Urinary bladder (tissue), 4 donors: ENCODE measurements around the gene R3HCC1L. TPM values are rescaled to one million over a fixed set of nuclear protein-coding genes. Genes with fewer than 3 reads are reported as not detected.
A peak's percentile ranks its signal among the peaks of the same experiment; 100 is the strongest.
"Not testable (repeated sequence)": the region's sequence is repeated elsewhere in the genome, so short reads cannot be mapped to it uniquely, and the experiment has no call there.

Experiments
- DNase-seq: peaks from one replicate; pipeline ENCODE4 v3.0.0-alpha.2; 2015; ENCODE audit errors: extremely low spot score
- H3K27ac ChIP-seq: one replicate; pipeline ENCODE4 v1.5.1; 2013; ENCODE audit warnings: low read depth, mild to moderate bottlenecking, moderate library complexity
- H3K36me3 ChIP-seq: one replicate; pipeline ENCODE4 v1.6.1; 2013; ENCODE audit warnings: mild to moderate bottlenecking, moderate library complexity; ENCODE audit not compliant: insufficient read depth
- H3K4me1 ChIP-seq: one replicate; pipeline ENCODE4 v1.6.1; 2013; ENCODE audit warnings: mild to moderate bottlenecking, moderate library complexity; ENCODE audit not compliant: insufficient read depth
- H3K4me3 ChIP-seq: one replicate; pipeline ENCODE4 v1.5.1; 2013; ENCODE audit warnings: low read depth, low read length
- WGBS: extraction: QIAGEN DNeasy Blood & Tissue Kit; methylation state at CpG from one replicate; pipeline ENCODE4 v1.1.7; 2013; 5-methylcytosine and 5-hydroxymethylcytosine counted together
- polyA plus RNA-seq: library from polyadenylated mRNA; stranded (reverse); fragments of 200-250 nt; gene quantifications from one replicate; pipeline ENCODE4 v1.2.3, GENCODE V29; 2013
- total RNA-seq: library from RNA; depleted of rRNA; stranded (reverse); fragments of >200 nt; gene quantifications from one replicate; pipeline ENCODE4 v1.2.3, GENCODE V29; 2014
- donor health status: healthy with polysubstance abuse.
- donor health status: healthy.

Gene R3HCC1L
- total and polyA plus RNA-seq, 2 donors = 9.5 to 24.0 TPM

GRCh38 chr10:98106531-98106930 lies 27.9 kb upstream of the R3HCC1L start:
- no peak for DNase-seq
- no peak overlapping the region for H3K4me3 ChIP-seq
- H3K4me1 ChIP-seq = no peaks in the 10 kb centered on the region
- WGBS = 75% methylated on average over 1 of the region's 1 CpG
- no peaks in the 10 kb centered on the region for H3K36me3 ChIP-seq
- H3K27ac ChIP-seq = no peak overlapping the region

DNA sequence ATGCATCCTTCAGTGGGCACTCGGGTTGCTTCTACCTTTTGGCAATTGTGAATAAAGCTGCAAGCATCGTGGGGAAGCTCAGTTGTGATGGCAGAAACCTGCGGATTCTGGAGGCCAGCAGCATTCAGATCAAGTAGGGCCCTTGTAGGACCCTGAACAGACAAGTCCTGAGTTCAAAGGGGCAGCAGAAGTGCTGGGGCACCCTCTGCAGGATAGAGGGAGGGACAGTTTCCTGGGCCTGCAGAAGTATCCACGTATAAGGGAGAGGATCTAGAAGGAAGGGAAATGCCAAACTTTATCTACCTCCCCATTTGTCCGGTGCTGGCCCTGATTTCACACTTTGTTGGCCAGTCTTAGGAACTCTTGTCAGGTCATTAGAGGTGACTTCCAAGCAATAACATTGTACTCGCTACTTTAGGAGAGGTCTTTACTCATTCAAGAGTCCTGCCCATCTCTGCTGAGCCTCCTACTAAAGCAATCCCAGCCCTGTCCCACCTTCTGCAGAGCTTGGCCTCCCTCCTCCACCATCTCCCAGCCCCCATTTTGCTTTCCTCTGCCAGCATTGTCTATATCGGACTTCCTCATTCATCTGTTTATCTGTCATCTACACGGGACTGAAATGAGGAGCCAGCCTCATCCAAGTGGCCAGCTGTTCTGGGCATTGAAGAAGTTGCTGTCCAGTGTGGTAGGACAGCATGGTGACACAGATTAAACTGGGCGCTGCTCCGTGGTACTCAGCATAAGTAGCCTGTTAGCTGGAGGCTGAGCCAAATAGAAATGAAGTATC lies 26.6 kb upstream of the R3HCC1L start:
- no peaks in the 10 kb centered on the region for H3K36me3 ChIP-seq
- no peaks in the 10 kb centered on the region for H3K4me1 ChIP-seq
- WGBS = 66% methylated on average over 10 of the region's 10 CpGs
- H3K4me3 ChIP-seq = no peak overlapping the region
- no peak overlapping the region for H3K27ac ChIP-seq
- DNase-seq = no peak

GRCh38 chr10:98110356-98110755 lies 24.1 kb upstream of the R3HCC1L start:
- WGBS = 79% methylated on average over 1 of the region's 1 CpG
- Histone ChIP-seq H3K4me3 (no peak overlapping the region), H3K36me3 (no peaks in the 10 kb centered on the region), H3K27ac (no peak overlapping the region), H3K4me1 (no peaks in the 10 kb centered on the region)
- no peak for DNase-seq

DNA sequence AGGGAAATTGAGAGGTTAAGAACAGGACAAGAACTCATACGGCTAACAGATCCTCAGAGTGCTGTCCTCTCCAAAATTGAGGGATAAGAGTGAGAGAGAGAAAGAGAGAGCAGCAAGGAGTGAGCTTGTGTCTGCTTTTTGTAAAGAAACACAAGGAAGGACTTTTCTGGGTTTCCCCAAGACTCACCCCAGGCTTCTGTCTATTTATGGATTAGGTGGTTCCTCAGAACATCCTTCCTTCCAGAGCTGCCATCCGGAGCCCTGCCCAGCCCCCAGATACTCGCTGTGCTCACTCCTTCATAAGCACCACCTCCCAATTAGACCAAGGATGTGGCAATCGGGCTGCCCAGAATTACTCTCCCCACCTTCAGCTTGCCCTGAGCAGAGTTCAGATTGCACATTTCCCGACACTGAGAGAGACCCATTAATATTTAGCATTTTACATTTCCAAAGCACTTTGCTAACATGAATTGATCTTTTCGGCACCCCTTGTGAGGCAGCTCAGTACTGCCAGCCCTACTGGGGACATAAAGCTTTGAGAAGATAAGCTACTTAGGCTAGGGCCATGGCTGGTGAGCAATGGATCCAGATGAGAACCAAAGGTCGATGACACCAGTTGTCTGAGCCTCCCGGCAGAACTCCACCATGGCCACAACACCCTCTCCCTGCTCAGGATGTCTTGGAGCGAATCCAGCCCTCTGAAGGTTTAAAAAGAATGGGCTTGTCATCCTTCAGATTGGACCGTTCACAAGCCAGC lies 19.2 kb upstream of the R3HCC1L start:
- H3K4me3 ChIP-seq = no peak overlapping the region
- DNase-seq = no peak
- H3K36me3 ChIP-seq = no peaks in the 10 kb centered on the region
- H3K27ac ChIP-seq = no peak overlapping the region
- no peaks in the 10 kb centered on the region for H3K4me1 ChIP-seq
- WGBS = 52% methylated on average over 10 of the region's 10 CpGs

DNA sequence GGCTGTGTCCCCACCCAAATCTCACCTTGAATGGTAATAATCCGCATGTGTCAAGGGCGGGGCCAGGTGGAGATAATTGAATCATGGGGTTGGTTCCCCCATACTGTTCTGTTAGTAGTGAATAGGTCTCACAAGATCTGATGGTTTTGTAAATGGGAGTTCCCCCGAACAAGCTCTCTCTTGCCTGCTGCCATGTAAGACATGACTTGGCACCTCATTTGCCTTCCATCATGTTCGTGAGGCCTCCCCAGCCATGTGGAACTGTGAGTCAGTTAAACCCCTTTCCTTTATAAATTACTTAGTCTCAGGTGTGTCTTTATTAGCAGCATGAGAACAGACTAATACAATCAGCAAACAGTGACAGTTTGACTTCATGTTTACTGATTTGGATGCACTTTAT lies 14.6 kb upstream of the R3HCC1L start:
- Histone ChIP-seq H3K36me3 (no peaks in the 10 kb centered on the region), H3K27ac (no peak overlapping the region), H3K4me1 (no peaks in the 10 kb centered on the region), H3K4me3 (no peak overlapping the region)
- 89% methylated on average over 4 of the region's 4 CpGs for WGBS
- DNase-seq = no peak

DNA sequence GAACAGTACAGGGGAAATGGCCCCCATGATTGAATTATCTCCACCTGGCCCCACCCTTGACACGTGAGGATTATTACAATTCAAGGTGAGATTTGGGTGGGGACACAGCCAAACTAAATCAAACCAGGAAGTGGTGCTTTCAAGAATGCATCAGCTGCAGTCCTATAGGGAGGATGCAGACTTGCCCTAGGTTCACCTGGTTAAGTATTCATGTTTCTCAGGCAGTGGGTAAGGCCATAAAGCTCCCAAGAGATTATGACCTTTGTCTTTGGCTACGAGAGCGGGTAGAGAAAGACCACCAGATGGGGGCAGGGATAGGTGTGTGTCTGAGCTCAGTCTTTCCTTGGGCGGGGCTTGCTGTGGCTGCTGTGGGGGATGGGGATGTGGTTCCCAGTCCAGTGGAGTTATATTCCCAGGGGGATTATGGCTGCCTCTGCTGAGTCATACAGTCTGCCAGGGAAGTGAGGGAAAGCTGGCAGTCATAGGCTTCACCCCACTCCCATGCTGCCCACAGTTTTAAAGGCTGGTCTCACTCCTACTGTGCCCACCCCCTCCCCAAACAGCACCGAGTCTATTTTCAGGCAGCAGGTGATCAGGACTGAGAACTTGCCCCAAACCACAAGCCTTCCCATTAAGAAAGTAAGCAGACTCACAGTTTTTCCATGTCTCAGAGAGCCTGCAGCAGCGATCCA lies 8.4 kb upstream of the R3HCC1L start:
- Histone ChIP-seq H3K36me3 (no peaks in the 10 kb centered on the region), H3K27ac (no peak overlapping the region), H3K4me3 (no peak overlapping the region), H3K4me1 (no peaks in the 10 kb centered on the region)
- 69% methylated on average over 6 of the region's 6 CpGs for WGBS
- no peak for DNase-seq

DNA sequence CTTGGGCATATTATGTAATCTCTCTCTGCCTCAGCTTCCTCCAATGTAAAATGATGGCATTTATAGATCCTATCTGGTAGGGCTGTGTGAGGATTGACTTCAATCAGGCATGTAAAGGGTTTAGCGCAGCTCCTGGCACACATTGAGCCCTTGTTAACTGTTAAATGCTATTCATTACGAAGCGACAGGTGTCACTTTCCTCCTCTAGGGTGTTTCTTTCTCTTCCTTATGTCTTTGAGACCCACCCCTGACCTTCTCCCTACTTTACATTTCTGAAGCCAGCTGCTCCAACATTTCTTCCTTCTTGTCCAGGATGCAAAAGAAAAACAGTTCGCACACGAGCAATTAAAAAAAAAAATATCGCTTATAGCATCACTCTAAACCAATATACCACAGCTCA lies 5.7 kb upstream of the R3HCC1L start:
- H3K4me1 ChIP-seq = no peaks in the 10 kb centered on the region
- H3K27ac ChIP-seq = no peak overlapping the region
- no peak for DNase-seq
- no peak overlapping the region for H3K4me3 ChIP-seq
- no peaks in the 10 kb centered on the region for H3K36me3 ChIP-seq
- 69% methylated on average over 6 of the region's 6 CpGs for whole genome bisulfite sequencing

DNA sequence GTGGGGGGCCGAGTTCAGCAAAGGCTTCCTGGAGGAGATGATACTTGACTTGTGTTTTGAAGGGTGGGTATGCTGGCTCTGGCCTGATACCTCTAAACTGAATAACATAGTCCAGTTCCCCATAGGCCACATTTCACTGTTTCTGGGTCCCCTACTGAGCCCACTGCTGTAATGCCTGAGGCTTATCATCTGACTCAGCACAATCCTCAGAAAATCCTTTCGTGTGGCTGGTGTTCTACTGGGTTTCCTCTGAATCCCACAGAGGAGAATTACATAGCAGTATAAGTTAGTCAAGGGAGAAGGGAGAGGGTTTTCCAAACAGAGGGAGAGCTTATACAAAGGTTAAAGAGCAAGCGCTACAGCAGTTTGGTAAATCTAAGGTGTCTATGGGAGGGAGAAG lies 2.8 kb upstream of the R3HCC1L start:
- H3K4me3 ChIP-seq = no peak overlapping the region
- H3K4me1 ChIP-seq = no peaks in the 10 kb centered on the region
- H3K36me3 ChIP-seq = no peaks in the 10 kb centered on the region
- 72% methylated on average over 3 of the region's 3 CpGs for WGBS
- no peak overlapping the region for H3K27ac ChIP-seq
- no peak for DNase-seq

- H3K27ac ChIP-seq, DNase-seq, H3K4me1 ChIP-seq, H3K4me3 ChIP-seq, H3K36me3 ChIP-seq: not testable (repeated sequence)
- 94% methylated on average over 9 of the region's 9 CpGs for WGBS
Observed at GRCh38 chr10:98133075-98133752, 1.2 kb upstream of the R3HCC1L start.

DNA sequence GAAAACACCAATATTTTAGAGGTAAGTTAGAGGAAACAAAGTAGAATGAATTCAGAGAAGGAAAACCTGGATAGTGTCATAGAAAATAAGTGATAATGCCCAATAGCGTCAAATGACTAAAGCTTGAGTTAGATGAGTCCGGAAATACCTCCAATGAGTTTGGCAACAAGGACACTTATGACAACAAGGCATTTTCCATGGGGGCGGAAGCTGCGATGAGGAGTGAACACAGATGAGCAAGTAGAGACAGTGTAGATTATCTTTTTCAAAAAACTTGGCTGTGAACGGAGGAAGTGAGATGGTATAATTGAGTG lies 383 bp upstream of the R3HCC1L start:
- Histone ChIP-seq H3K4me3 (peak overlapping the region; percentile 89), H3K4me1 (no peaks in the 10 kb centered on the region), H3K36me3 (no peaks in the 10 kb centered on the region), H3K27ac (no peak overlapping the region)
- DNase-seq = no peak
- WGBS = 72% methylated on average over 5 of the region's 5 CpGs

DNA sequence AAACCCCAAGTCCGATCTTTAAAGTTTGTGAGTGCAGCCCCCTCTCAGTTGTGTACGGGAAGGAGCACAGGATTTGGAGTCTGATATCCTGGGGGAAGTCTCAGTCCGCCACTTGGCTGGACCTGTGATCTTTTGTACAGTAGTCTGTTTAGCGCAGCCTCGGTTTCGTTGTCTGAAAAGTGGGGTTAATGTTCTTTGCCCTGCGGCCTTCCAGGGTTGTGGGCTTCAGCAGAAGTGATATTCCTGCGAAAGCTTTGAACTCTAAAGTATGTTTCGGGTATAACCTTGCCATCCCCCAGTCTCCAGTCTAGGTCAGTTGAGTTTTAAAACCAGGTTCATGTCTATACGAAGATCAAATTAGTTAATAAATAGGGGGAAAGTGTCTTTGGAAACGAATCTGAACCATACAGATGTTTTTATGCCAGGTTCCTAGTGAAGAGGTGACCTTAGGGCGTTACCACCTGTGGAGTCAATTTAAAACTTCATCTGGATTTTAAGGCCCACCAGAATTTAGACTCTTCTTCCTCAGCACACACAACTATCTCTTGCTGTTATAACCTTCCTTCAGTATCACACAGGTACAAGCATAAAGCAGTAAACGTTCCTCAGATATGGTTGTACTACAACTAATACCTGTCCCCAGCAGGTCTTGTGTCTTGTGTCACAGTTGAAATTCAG lies 904 bp downstream of the R3HCC1L start:
- Histone ChIP-seq H3K36me3 (no peaks in the 10 kb centered on the region), H3K4me1 (peaks cover 2% of the 10 kb centered on the region), H3K4me3 (peak overlapping the region; percentile 89), H3K27ac (peak overlapping the region; percentile 76)
- DNase-seq = no peak
- WGBS = 21% methylated on average over 13 of the region's 13 CpGs

GRCh38 chr10:98136775-98137174 lies 2.3 kb downstream of the R3HCC1L start:
- not testable (repeated sequence) for H3K36me3 ChIP-seq, H3K27ac ChIP-seq, DNase-seq, H3K4me1 ChIP-seq, H3K4me3 ChIP-seq
- WGBS = 97% methylated on average over 16 of the region's 16 CpGs

DNA sequence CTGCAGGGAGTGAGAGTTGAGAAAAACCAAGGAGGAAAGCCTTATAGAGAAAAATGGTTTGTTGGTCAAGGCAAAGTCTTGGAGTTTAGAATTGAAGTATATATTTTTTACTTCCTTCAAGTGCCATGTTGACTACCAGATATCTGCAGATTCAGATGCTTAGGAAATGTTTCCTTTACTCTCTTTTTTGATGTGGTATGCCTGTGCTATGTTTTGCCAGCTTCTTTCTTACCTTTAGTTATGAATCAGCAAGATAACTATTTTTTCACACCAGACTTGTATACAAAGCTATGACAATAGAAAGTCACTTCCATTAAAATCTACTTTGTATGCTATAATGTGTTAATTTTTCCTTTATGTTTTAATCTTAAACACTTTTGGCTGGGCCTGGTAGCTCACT lies 3.6 kb downstream of the R3HCC1L start:
- no peak for DNase-seq
- Histone ChIP-seq H3K4me3 (no peak overlapping the region), H3K36me3 (no peaks in the 10 kb centered on the region), H3K27ac (no peak overlapping the region), H3K4me1 (peaks cover 3% of the 10 kb centered on the region)
